NCI-H82 treated with DMSO at 0.1 percent for 48 hours (cell line): Measurements from ENCODE around the gene KCNS3.

Source experiments
- DNase-seq: peaks from one replicate; lab custom pipeline; 2025; ENCODE audit not compliant: unreplicated experiment; lab: John Stamatoyannopoulos, UW

The KCNS3 gene

DNA sequence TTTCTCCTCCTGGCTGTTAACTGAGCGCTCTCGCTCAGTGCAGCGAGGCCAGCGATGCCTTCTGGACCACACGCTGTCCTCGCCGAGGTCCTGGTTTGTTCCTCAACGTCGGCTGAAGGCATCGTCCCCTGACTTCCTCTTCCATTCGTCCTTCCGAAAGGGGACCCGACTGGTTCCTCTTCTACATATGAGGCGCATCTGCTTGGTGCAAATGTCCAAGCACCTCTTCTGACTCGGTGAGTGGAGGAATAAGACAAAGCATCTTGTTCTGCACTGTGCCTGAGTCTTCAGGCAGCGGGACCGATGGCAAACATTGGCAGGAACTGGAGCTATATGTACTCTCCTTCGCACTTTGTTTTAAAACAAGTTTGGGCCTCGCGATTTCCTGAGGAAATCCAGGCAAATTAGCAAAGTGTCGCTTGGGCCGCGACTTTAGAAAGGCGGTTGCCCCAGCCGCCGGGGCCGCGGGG is 621 bp upstream of the KCNS3 start:
- DNase-seq: no peak

DNA sequence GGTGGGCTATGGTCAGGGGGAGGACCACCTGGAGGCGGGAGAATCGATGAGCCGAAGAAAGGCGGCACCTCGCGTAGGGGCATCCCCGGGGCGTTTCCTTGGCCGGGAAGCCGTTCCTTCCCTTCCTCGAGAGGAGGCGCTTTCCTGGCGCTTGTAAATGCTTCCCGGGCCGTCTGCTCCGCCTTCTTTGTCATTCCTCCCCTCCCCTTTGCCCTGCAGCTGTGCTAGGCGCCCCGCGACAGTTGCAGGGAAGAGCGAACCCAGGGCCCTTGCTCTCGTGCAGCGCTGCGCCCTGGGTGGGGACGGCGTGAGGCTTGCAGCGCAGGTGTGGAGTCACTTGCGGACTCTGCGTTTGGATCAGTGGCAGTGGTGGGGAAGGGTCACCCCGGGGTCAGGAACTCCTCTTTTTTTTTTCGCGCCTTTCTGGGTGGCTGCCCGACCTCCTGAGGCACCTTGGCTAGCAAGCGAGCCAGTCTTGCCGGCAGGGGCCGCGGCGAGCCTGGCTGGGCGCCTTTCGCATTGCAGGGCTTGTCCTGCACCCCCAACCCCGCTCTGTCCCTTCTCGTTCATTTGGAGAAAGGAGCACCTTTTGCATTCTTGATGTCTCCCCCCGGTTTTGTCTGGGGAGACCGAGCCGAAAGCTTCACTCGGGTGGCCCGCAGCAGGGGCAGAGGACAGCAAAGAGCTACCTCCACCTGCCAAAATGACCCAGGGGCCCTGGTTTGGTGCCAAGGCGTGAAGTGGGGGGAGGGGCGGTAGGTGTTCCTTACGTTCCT is 858 bp downstream of the KCNS3 start:
- DNase-seq: peak; percentile 49

DNA sequence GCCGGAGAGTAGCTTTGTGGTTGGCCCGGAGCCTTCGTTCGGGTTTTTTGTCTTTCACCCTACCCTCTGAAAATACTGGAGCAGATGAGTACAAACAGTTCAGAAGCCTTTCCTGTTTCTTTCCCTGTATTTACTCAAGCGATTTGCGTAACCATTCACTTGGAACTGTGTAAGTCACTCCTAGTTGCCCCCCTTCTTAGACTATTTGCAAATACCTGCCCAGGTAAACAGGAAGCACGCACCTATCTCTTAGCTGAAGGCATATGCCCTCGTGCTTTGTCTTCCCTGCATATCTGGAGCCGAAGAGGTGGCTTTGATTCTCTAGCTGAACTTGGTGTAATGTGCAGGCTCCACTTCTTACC is 1.4 kb downstream of the KCNS3 start:
- no peak for DNase-seq

DNA sequence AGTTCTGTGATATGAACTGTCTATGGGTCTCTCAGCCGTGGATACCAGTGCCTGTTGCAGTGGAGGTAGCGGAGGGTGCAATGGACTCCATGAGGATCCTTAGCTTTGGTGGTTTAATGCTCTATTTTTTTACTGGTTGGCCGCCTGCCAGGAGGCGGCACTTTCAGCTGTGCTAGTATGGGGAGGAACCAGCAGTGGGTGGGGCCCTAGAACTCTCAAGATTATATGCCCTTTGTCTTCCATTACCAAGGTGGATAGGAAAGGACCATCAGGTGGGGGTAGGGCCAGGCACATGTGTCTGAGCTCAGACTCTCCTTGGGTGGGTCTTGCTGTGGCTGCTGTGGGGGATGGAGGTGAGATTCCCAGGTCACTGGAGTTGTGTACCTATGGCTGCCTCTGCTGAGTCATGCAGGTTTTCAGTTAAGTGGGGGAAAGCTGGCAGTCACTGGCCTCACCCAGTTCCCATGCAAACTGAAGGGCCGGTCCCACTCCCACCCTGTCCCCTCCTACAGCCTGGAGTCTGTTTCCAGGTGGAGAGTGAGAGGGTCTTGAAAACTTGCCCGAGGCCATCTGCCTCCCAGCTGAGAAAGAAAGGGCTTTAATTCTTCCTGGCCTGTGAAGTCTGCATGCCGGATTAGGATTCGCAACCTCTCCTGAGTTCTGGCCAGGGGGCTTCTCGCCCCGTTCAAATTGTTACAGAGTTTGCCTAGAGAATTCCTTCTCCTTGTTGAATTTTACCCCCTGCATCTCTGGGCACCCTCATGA is 14.5 kb downstream of the KCNS3 start:
- no peak for DNase-seq

- no peak for DNase-seq
These were observed 15.5 kb downstream of the KCNS3 start for GRCh38 chr2:17894005-17894404.

- DNase-seq: no peak
These were observed 16.1 kb downstream of the KCNS3 start for GRCh38 chr2:17894556-17894955.

DNA sequence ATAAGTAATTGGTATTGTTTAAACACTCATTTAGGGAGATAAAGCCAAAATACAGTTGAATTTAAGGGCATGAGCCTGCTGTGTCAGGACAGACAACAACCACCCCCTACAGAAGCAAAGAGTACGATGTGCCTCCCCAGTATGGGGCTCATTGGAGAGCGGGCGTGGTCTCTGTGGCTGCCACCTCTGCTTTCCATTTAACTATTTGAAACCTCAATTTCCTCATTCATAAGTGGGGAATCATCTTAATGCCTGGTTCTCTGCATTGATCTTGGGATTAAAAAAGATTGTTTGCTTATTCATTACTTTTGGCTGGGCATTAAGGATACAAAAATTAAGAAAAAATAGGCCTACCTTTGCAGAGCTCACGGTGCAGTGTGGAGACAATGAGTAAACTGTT is 21.4 kb downstream of the KCNS3 start:
- DNase-seq: no peak

DNA sequence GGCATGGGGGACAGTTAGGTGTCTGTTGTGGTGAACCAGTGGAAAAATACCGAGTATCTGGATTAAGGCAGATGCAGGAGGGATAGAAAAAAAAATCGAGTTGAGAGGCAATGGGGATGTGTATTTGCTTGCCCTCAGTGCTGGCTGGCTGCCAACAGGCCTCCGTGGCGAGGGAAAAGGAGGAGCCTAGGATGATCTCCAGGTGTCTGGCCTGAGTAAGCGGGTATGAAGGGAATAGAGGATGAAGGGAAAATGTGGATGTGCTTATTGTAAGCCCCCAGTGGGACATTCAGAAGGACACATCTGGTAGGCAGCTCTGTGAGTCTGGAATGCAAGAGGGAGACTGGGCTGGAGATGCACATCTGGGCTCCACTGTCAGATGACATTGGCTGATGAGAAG is 22.8 kb downstream of the KCNS3 start:
- peak; percentile 86 for DNase-seq

GRCh38 chr2:17910980-17911379 is 32.5 kb downstream of the KCNS3 start:
- no peak for DNase-seq

DNA sequence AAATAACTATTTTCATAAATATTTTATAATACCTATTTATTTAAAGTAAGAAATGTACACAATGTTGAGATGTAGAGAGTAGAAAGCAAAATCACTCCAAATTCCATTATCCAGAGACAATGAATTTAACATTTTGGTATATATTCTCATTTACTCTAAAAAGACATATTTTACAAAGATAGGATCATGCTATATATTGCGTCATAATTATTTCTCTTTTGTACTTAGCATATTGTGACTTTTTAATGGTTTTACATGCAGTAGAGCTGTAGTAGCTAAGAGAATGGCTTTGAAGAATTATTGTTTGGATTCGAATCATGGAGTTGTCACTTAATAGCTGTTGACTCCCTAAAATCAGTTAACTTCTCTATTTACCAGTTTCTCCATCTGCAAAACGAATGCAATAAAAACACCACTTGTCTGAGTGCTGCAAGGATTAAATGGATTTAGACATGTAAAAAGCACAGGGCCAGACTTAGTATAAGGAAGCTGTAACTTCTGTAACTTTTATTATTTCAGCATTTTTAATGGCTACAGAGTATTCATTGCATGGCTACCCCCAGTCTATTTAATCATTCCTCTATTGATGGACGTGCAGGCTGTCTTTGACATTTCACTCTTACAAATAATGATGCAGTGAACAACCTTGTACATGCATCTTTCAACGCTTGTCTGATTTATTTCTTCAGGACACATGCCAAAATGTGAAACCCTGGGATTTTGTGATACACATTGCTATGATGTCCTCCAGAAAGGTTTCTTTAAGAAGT is 33.2 kb downstream of the KCNS3 start:
- DNase-seq: no peak

DNA sequence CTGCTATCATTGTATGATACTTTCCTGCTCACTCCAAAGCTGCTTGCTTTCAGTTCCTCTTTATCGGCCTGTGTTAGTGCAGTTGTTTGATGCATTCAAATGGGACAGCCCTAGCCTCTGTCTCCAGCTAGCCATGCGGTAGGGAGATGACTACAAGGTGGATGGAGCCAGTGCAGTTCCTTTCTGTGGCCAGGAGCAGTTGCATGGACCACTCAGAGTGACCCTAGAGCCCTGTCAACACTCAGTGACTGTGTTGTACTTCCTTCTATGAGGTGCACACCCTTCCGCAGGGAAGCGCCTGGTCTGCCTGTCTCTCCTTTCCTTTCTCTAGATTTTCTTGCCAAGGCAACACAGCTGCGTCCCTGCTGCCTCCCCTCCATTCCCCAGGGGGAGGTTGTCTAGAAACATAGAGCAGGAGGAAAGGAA is 33.8 kb downstream of the KCNS3 start:
- DNase-seq: no peak

- DNase-seq: no peak
These were observed 36.6 kb downstream of the KCNS3 start for GRCh38 chr2:17915099-17915498.

- DNase-seq: no peak
These were observed 37.5 kb downstream of the KCNS3 start for GRCh38 chr2:17915811-17916518.

- DNase-seq: no peak
These were observed 38.1 kb downstream of the KCNS3 start for GRCh38 chr2:17916584-17916983.

DNA sequence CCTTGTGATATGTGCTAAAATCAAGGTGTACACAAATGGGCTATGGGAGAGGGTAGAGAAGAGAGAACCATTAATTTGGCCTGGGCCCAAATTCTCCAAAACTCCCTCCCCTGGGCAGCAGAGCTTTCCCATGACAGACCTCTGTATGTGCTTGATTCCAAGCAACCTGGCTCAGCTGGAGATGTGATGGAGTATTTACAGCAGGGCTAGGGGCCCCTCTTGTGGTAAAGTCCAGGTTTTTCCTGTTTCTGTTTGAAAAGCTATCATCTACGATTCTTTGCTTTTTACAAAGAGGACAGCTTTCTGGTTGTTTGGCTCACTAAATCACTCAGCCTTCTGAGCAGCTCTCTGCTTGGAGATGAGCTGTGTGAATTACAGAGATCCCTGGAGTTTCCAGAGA is 40.3 kb downstream of the KCNS3 start:
- DNase-seq: no peak

- no peak for DNase-seq
These were observed 52.3 kb downstream of the KCNS3 start for GRCh38 chr2:17930773-17931172.

GRCh38 chr2:17933256-17933655 is 54.8 kb downstream of the KCNS3 start:
- DNase-seq: no peak

GRCh38 chr2:17934721-17935120 is 56.3 kb downstream of the KCNS3 start:
- no peak for DNase-seq

- DNase-seq: no peak
These were observed 56.9 kb downstream of the KCNS3 start for GRCh38 chr2:17935242-17935885.

DNA sequence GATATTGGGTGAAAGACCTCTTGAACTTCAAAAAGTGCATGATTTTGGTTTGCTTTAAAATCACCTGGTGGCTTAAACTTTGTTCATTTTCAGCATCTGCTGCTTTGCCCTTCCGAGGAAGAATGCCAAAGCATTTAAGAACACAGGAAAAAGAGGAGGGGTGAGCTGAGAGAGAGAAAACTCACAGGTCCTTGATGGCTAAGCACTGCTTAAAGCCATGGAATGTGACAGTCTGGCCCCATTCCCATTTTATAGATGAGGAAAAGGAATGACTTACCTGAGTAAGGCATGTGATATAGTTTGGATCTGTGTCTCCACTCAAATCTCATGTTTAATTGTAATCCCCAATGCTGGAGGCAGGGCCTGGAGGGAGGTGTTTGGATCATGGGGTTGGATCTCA is 58.1 kb downstream of the KCNS3 start:
- no peak for DNase-seq
